Esophagus muscularis mucosa (tissue), 4 donors: ENCODE results near the gene PCMT1.

Experiments
- CTCF ChIP-seq, 3 experiments: fragments of 200-600 bp in 2 of 3; fragments of 450-650 bp in 1 of 3; sonication (generic) in 2 of 3; IDR thresholded peaks; one replicate each; pipeline ENCODE4 v1.5.1; 2017 to 2019; ENCODE audit warnings: antibody characterized with exemption in 3 of 3, mild to moderate bottlenecking in 2 of 3, moderate library complexity in 1 of 3
- EP300 ChIP-seq: sonication (generic); formaldehyde crosslinking; IDR thresholded peaks from one replicate; pipeline ENCODE4 v1.6.1; 2017; ENCODE audit warnings: antibody characterized with exemption
- POLR2A ChIP-seq: fragments of 450-650 bp; IDR thresholded peaks from one replicate; pipeline ENCODE4 v1.6.1; 2017; ENCODE audit warnings: antibody characterized with exemption, moderate library complexity, mild to moderate bottlenecking, low read depth
- POLR2AphosphoS5 ChIP-seq, 2 donors: sonication (generic); formaldehyde crosslinking; IDR thresholded peaks; one replicate each; pipeline ENCODE4 v1.6.1; 2017; ENCODE audit warnings: antibody characterized with exemption in 2 of 2

GRCh38 chr6:149845549-149845948 is 96.0 kb downstream of the PCMT1 start:
- TF ChIP-seq CTCF (IDR thresholded peaks at IDR 0.05) (no peak), POLR2A (no peak), POLR2AphosphoS5 (IDR thresholded peaks at IDR 0.05) (no peak), EP300 (no peak)
